Neural progenitor cell (in vitro differentiated cells): Measurements from ENCODE around the gene IGF2BP1.

Source experiments
- EZH2 ChIP-seq: fragments of 200-600 bp; sonication (generic); IDR thresholded peaks from 2 replicates; pipeline ENCODE4 v1.6.1; 2017; ENCODE audit warnings: antibody characterized with exemption, mild to moderate bottlenecking, moderate library complexity
- EZH2phosphoT487 ChIP-seq: fragments of 200-600 bp; sonication (generic); IDR thresholded peaks from 2 replicates; pipeline ENCODE4 v1.6.1; 2017; ENCODE audit warnings: antibody characterized with exemption
- TF ChIP-seq, protein P1 (sequence below): fragments of 200-600 bp; sonication (generic); IDR thresholded peaks from 2 replicates; pipeline ENCODE4 v1.5.1; 2017; ENCODE audit warnings: antibody characterized with exemption, mild to moderate bottlenecking

DNA sequence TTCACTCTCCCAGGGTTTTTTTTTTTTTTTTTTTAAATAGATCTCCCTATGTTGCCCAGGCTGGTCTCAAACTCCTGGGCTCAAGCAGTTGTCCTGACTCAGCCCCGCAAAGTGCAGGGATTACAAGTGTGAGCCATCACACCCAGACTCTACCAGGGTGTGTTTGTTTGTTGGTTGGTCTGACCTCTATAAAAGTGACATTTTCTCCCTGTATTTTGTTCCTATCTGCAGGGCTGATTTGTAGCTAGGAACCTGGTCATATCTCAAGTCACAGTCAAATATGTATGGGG is 89.1 kb downstream of the IGF2BP1 start:
- TF ChIP-seq, protein P1, sequence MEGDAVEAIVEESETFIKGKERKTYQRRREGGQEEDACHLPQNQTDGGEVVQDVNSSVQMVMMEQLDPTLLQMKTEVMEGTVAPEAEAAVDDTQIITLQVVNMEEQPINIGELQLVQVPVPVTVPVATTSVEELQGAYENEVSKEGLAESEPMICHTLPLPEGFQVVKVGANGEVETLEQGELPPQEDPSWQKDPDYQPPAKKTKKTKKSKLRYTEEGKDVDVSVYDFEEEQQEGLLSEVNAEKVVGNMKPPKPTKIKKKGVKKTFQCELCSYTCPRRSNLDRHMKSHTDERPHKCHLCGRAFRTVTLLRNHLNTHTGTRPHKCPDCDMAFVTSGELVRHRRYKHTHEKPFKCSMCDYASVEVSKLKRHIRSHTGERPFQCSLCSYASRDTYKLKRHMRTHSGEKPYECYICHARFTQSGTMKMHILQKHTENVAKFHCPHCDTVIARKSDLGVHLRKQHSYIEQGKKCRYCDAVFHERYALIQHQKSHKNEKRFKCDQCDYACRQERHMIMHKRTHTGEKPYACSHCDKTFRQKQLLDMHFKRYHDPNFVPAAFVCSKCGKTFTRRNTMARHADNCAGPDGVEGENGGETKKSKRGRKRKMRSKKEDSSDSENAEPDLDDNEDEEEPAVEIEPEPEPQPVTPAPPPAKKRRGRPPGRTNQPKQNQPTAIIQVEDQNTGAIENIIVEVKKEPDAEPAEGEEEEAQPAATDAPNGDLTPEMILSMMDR = no peak
- TF ChIP-seq EZH2 = no peak
- no peak for TF ChIP-seq EZH2phosphoT487
